ENCODE results near the gene ADGRG4. TPM values are rescaled to one million over a fixed set of nuclear protein-coding genes. Genes with fewer than 3 reads are reported as not detected.

ADGRG4 gene
- total RNA-seq, 1 donor from 2014 or later = 1.0 TPM

- no peak for DNase-seq (ENCODE audit: low spot score)
Observed at GRCh38 chrX:136292656-136293055, 8.1 kb upstream of the ADGRG4 start.

GRCh38 chrX:136295380-136295779, 5.4 kb upstream of the ADGRG4 start:
- no peak for DNase-seq (ENCODE audit: low spot score)

GRCh38 chrX:136303041-136303440, 2.3 kb downstream of the ADGRG4 start:
- no peak for DNase-seq (ENCODE audit: low spot score)

GRCh38 chrX:136304493-136304892, 3.7 kb downstream of the ADGRG4 start:
- DNase-seq (ENCODE audit: low spot score) = no peak

GRCh38 chrX:136306182-136306581, 5.4 kb downstream of the ADGRG4 start:
- DNase-seq (ENCODE audit: low spot score) = no peak

- no peak for DNase-seq (ENCODE audit: low spot score)
Observed at GRCh38 chrX:136307471-136307870, 6.7 kb downstream of the ADGRG4 start.

- DNase-seq (ENCODE audit: low spot score) = no peak
Observed at GRCh38 chrX:136310411-136310810, 9.6 kb downstream of the ADGRG4 start.

- DNase-seq (ENCODE audit: low spot score) = no peak
Observed at GRCh38 chrX:136318156-136318555, 17.4 kb downstream of the ADGRG4 start.

- DNase-seq (ENCODE audit: low spot score) = no peak
Observed at GRCh38 chrX:136318895-136319597, 18.3 kb downstream of the ADGRG4 start.

- no peak for DNase-seq (ENCODE audit: low spot score)
Observed at GRCh38 chrX:136319600-136319999, 18.8 kb downstream of the ADGRG4 start.

- DNase-seq (ENCODE audit: low spot score) = no peak
Observed at GRCh38 chrX:136321532-136321931, 20.8 kb downstream of the ADGRG4 start.

GRCh38 chrX:136322064-136322463, 21.3 kb downstream of the ADGRG4 start:
- no peak for DNase-seq (ENCODE audit: low spot score)

- no peak for DNase-seq (ENCODE audit: low spot score)
Observed at GRCh38 chrX:136325377-136325776, 24.6 kb downstream of the ADGRG4 start.

- no peak for DNase-seq (ENCODE audit: low spot score)
Observed at GRCh38 chrX:136328933-136329332, 28.2 kb downstream of the ADGRG4 start.

- no peak for DNase-seq (ENCODE audit: low spot score)
Observed at GRCh38 chrX:136336623-136337022, 35.9 kb downstream of the ADGRG4 start.

- no peak for DNase-seq (ENCODE audit: low spot score)
Observed at GRCh38 chrX:136339702-136340101, 38.9 kb downstream of the ADGRG4 start.

- DNase-seq (ENCODE audit: low spot score) = no peak
Observed at GRCh38 chrX:136344320-136344719, 43.6 kb downstream of the ADGRG4 start.

- no peak for DNase-seq (ENCODE audit: low spot score)
Observed at GRCh38 chrX:136346506-136346905, 45.7 kb downstream of the ADGRG4 start.

- DNase-seq (ENCODE audit: low spot score) = no peak
Observed at GRCh38 chrX:136347706-136348105, 46.9 kb downstream of the ADGRG4 start.

GRCh38 chrX:136353526-136354093, 52.8 kb downstream of the ADGRG4 start:
- DNase-seq (ENCODE audit: low spot score) = no peak

- DNase-seq (ENCODE audit: low spot score) = no peak
Observed at GRCh38 chrX:136354201-136354600, 53.4 kb downstream of the ADGRG4 start.

- no peak for DNase-seq (ENCODE audit: low spot score)
Observed at GRCh38 chrX:136369377-136369776, 68.6 kb downstream of the ADGRG4 start.

GRCh38 chrX:136376713-136377112, 76.0 kb downstream of the ADGRG4 start:
- no peak for DNase-seq (ENCODE audit: low spot score)
